Omental fat pad (tissue), 4 donors: ENCODE data around the gene AFDN. TPM values are rescaled to one million over a fixed set of nuclear protein-coding genes. Genes with fewer than 3 reads are reported as not detected.

Experiments used
- ATAC-seq: fragments of 150-250 bp; one replicate; pipeline ENCODE4 v1.9.1; 2016; ENCODE audit warnings: mild to moderate bottlenecking, moderate library complexity; ENCODE audit not compliant: low FRiP score
- DNase-seq: peaks from one replicate; pipeline ENCODE4 v3.0.0-alpha.2; 2019; ENCODE audit warnings: low spot score
- CTCF ChIP-seq, 3 donors: fragments of 450-650 bp; IDR thresholded peaks; one replicate each; pipeline ENCODE4 v1.5.1; 2016 to 2017; ENCODE audit warnings: antibody characterized with exemption in 3 of 3, mild to moderate bottlenecking in 3 of 3, moderate library complexity in 2 of 3
- total RNA-seq, 4 donors: library from RNA; depleted of rRNA; stranded (reverse); fragments of >200 nt; gene quantifications; one replicate each; pipeline ENCODE4 v1.1.0, GENCODE V29; 2016

The AFDN gene
- total RNA-seq, 4 donors from 2014 or later = 114 to 166 (median 125) TPM

- TF ChIP-seq CTCF (IDR thresholded peaks at IDR 0.05) = no peak
- ATAC-seq (no peak), DNase-seq (no peak)
Observed at GRCh38 chr6:167797011-167797471, 29.7 kb upstream of the AFDN start.

GRCh38 chr6:167797476-167798265 lies 29.0 kb upstream of the AFDN start:
- ATAC-seq (no peak), DNase-seq (no peak)
- TF ChIP-seq CTCF (IDR thresholded peaks at IDR 0.05) = no peak

- no peak for ATAC-seq
- TF ChIP-seq CTCF (IDR thresholded peaks at IDR 0.05) = no peak
- DNase-seq = no peak
Observed at GRCh38 chr6:167798453-167798852, 28.3 kb upstream of the AFDN start.

- no peak for TF ChIP-seq CTCF (IDR thresholded peaks at IDR 0.05)
- no peak for DNase-seq
- no peak for ATAC-seq
Observed at GRCh38 chr6:167799033-167799821, 27.5 kb upstream of the AFDN start.

- DNase-seq = no peak
- ATAC-seq = no peak
- TF ChIP-seq CTCF (IDR thresholded peaks at IDR 0.05) = no peak
Observed at GRCh38 chr6:167800549-167800948, 26.2 kb upstream of the AFDN start.

GRCh38 chr6:167801263-167801662 lies 25.4 kb upstream of the AFDN start:
- DNase-seq (no peak), ATAC-seq (no peak)
- no peak for TF ChIP-seq CTCF (IDR thresholded peaks at IDR 0.05)
